Bronchial epithelial cell (primary cell): ENCODE results near the gene PDE8A. TPM values are rescaled to one million over a fixed set of nuclear protein-coding genes. Genes with fewer than 3 reads are reported as not detected.

Experiments used
- DNase-seq: peaks from one replicate; pipeline ENCODE4 v3.0.0-alpha.2; 2010; ENCODE audit warnings: low read depth
- FAIRE-seq: peaks from 2 replicates; lab custom pipeline; 2011; peaks lifted over from hg19 to GRCh38; lab: Jason Lieb, UNC
- H3K27me3 ChIP-seq: 2 replicates; pipeline ENCODE4 v1.5.1; 2011; ENCODE audit warnings: low read length; ENCODE audit not compliant: control insufficient read depth, insufficient read depth
- H3K36me3 ChIP-seq: 2 replicates; pipeline ENCODE4 v1.5.1; 2011; ENCODE audit warnings: low read length; ENCODE audit not compliant: control insufficient read depth, insufficient read depth
- H3K4me3 ChIP-seq: 2 replicates; pipeline ENCODE4 v1.5.1; 2011; ENCODE audit warnings: mild to moderate bottlenecking, low read depth, low read length, control low read depth
- CTCF ChIP-seq: IDR thresholded peaks from 2 replicates; pipeline ENCODE4 v1.5.1; 2011; ENCODE audit warnings: mild to moderate bottlenecking, moderate library complexity, low read length, control low read depth, inconsistent platforms; ENCODE audit not compliant: insufficient read depth, severe bottlenecking
- total RNA-seq: library from RNA; depleted of rRNA; stranded (reverse); fragments of >200 nt; gene quantifications from 2 replicates; pipeline ENCODE4 v1.2.1, GENCODE V29; 2014

PDE8A gene
- total RNA-seq, 1 donor from 2014 or later, result 11.6 TPM

- DNase-seq, result no peak
- no peaks in the 10 kb centered on the region for H3K36me3 ChIP-seq
- H3K27me3 ChIP-seq, result no peaks in the 10 kb centered on the region
- TF ChIP-seq CTCF, result no peak
- no peak overlapping the region for H3K4me3 ChIP-seq
- FAIRE-seq, result no peak
These were observed 39.2 kb upstream of the PDE8A start for GRCh38 chr15:84942456-84942855.

GRCh38 chr15:84944311-84944710 is 37.3 kb upstream of the PDE8A start:
- no peak for FAIRE-seq
- DNase-seq, result no peak
- Histone ChIP-seq H3K27me3 (no peaks in the 10 kb centered on the region), H3K4me3 (no peak overlapping the region), H3K36me3 (no peaks in the 10 kb centered on the region)
- TF ChIP-seq CTCF, result no peak

GRCh38 chr15:84944861-84945260 is 36.8 kb upstream of the PDE8A start:
- FAIRE-seq, result no peak
- no peak for TF ChIP-seq CTCF

GRCh38 chr15:84946772-84947489 is 34.7 kb upstream of the PDE8A start:
- Histone ChIP-seq H3K27me3 (no peaks in the 10 kb centered on the region), H3K36me3 (no peaks in the 10 kb centered on the region), H3K4me3 (no peak overlapping the region)
- TF ChIP-seq CTCF, result no peak
- DNase-seq, result no peak
- no peak for FAIRE-seq

More at GRCh38 chr15:84944861-84945260, 36.8 kb upstream of the PDE8A start:
- H3K4me3 ChIP-seq, result no peak overlapping the region
- H3K27me3 ChIP-seq, result no peaks in the 10 kb centered on the region
- no peak for DNase-seq
- no peaks in the 10 kb centered on the region for H3K36me3 ChIP-seq

GRCh38 chr15:84947947-84948830 is 33.5 kb upstream of the PDE8A start:
- DNase-seq, result peak; percentile 77
- no peak for FAIRE-seq
- TF ChIP-seq CTCF, result no peak
- H3K4me3 ChIP-seq, result no peak overlapping the region
- no peaks in the 10 kb centered on the region for H3K27me3 ChIP-seq
- no peaks in the 10 kb centered on the region for H3K36me3 ChIP-seq
